GM19455 (cell line): ENCODE measurements around the gene DIPK1B.

Experiments used
- ATAC-seq: cut with Tn5 transposase; IDR thresholded peaks from one replicate; pipeline ENCODE4 v1.9.1; 2021; ENCODE audit not compliant: unreplicated experiment

Gene DIPK1B

DNA sequence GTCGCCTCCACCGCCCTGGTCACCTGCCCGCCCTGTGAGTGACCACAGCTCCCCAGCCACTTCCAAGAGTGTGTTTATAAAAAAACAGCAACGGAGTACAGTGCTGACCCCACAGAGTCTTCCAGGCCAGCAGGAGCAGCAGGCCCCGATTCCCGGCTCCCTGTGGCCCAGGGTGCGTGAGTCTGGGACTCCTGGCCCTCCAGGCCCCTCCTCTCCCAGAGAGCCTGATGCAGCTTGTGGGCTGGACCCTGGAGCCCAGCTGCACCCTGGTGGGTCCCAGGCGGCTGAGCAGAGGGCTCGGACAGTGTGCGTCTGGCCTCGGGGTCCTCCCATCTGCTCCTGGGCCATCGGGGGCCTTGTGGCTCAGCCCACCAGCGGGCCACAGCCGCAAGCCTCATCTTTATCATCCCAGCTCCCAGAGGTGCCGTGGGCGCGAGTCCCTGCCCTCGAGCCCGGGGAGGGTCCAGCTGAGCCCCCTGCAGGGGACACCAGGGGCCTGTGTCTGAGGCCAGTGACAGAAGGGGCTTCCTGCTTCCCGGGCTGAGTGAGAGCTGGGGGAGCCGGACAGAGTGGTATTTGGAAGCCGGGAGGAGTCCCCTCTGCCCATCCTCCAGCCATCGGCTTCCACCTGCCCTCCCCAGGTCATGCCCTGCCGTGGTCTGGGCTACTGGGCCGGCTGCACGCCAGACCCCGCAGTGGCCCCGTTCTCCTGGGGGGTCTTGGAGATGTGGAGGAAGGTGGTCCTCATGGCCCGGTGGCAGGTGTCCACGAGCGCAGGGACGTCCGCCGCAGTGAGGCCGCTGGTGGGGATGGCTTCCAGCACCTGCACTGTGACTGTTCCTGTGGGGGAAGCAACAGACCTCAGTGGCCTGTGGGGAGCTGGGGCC lies 39.0 kb upstream of the DIPK1B start:
- ATAC-seq = no peak

DNA sequence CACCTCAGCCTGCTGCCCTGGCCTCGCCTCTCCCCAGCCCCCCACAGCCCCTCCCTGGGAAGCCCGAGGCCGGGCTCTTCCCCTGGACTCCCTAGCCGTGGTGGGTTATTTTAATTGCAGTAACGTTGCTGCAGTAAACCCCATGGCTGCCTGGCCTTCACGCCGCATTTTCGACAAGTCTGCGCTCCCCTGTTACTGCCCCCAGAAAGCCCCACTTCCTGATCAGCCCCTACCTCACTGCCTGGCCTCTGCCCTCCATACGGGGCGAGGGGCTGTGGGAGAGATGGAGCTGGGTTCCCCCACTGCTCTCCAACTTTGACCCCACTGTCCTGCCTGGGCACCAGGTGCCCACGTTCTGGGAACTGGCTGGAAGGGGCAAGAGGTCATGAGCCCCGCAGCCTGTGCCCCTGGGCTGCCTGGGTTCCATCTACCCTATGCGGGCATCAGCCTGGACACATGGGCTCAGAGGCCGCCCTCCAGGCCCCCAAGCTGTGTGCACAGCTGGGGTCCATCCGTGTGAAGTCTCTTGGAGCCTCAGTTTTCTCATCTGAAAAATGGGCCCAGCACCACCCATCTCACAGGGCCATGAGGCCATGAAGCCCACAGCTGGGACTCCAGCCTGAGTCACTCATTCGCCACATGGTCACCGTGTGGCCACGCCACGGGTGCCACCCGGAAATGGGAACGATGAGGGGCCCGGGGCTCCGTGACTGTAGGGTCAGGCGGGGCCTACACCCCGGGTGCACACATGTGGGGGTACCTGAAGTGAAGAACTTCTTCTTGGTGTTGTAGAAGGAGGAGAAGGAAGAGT lies 38.2 kb upstream of the DIPK1B start:
- ATAC-seq = no peak

GRCh38 chr9:136674786-136675349 lies 37.5 kb upstream of the DIPK1B start:
- no peak for ATAC-seq

GRCh38 chr9:136675477-136676296 lies 36.7 kb upstream of the DIPK1B start:
- ATAC-seq = no peak

DNA sequence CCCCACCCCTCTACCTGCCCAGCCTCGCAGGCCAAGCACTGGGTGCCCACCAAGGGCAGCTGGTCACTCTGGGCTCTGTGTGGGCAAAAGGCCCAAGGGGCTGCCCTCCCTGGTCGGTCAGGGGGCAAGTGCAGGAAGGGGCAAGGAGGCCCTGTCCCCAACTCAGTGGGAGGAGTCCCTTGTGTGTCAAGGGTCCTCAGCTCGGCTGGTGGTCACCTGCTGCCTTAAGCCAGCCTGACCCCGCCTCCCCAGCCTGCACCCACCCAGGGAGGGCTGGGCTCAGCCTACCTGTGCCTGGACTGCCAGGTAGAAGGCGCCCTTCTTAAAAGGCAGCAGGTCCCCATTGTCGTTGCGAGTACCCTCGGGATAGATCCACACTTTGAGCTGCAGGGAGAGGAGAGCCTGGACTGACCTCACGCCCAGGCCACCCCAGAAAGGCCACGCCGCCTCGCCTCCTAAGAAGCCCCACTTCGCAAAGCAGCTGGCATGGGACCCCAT lies 36.0 kb upstream of the DIPK1B start:
- ATAC-seq = no peak

DNA sequence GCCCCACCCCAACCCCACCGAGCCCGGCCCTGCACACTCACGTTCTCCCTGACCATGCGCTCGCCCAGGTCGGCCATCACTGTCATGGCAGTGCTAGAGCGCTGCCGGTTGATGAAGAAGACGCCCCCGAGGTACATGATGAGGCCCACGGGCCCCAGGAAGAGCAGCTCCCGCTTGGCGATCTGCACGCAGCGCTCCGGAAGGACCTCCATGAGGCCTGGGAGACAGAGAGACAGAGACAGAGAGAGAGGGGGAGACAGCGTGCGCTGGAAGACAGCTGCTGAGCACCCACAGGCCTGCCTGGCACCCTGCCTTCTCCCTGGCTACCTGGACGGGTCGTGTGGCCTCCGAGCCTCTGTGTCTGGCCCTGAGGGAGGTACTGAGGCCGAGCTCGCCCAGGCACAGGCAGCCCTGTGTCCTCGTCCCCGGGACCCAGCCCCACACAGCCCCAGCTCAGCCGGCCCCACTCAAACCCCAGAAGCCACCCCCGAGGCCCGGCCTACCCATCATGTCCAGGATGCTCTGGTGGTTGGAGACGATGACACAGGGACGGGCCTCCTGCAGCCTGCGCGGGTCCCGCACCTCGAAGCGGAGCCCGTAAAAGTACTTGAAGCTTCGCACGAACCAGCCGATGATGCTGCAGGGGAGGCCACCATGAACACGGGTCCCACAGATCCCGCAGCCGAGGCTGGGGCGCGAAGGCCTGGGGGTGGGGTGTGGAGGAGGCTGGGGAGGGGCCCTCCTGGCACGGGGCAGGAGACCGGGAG lies 35.3 kb upstream of the DIPK1B start:
- no peak for ATAC-seq

DNA sequence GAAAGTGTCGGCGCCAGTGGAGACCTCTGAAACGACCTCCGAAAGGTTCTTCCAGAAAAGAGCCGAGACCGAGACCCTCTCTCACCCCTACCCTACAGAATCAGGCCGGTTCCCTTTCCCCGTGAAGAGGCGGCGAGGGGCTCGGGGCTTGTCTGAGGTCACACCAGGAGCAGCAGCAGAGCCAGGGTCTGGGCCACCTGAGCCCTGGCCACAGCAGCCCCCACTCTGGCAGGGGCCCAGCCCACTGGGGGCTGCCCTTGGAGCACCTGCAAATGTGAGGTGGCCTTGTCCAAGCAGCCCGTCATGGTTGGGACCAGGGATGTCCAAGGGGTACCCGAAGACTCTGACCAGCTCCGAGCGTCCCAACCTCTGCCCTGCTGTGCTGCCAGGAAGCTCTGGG lies 34.3 kb upstream of the DIPK1B start:
- no peak for ATAC-seq

GRCh38 chr9:136678624-136679023 lies 33.7 kb upstream of the DIPK1B start:
- ATAC-seq = no peak

DNA sequence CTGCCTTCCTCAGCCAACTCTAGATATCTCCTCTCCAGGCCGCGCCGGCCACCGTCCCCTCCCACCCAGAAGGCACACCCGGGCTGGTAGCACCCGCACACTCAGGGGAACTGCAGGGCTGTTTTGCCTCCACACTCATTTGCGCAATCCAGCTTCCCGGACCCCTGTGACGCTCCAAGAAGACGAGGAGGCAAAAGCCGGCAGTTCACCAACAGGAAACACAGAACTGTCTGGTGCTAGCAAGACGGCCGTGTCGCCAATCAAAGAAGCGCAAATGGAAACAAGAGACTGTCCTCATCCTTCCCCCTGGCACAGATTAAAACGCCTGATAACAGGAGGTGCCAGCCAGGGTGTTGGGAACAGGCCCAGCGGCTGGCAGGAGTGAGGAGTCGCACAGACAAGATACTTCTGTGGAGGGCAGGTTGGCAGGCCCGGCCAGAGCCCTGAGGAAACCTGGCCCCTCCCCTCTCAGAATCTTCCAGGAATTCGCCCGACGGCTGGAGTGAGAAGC lies 32.9 kb upstream of the DIPK1B start:
- ATAC-seq = no peak

- ATAC-seq = no peak
Measured at GRCh38 chr9:136681029-136681428, 31.3 kb upstream of the DIPK1B start.

DNA sequence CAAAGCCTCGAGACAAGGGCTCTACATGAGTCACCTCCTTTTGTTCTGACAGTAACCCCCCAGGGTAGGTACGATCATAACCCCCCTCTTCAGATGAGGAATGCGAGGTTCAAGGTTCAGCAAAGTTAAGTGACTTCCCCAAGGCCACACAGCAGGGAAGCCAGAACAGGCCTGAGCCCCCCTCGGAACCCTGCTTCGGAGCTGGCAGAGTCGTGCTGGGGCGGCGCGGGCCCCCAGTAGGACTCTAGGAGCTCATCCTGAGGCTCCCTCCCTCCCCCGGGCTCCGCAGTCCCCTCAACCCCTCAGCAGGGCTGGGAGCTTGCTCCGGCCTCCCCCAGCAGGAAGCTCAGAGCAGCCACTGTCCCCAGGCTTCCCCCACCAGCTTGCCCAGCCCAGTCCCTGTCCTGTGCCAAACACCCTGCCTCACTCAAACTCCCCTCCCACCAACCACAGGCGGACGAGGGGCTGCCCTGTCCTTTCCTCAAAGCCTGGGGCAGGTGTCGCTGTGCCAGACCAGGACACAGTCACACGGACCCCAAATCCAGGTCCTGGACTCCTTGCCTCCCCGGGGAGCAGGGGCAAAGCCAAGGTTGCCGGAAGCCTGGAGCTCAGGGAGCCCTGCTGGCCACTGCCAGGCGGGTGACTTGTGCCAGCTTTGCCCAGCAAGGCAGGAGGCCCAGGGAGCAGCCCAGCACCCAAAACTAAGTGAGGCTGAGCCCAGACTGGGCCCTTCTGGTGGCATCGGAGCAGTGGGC lies 30.2 kb upstream of the DIPK1B start:
- ATAC-seq = no peak

DNA sequence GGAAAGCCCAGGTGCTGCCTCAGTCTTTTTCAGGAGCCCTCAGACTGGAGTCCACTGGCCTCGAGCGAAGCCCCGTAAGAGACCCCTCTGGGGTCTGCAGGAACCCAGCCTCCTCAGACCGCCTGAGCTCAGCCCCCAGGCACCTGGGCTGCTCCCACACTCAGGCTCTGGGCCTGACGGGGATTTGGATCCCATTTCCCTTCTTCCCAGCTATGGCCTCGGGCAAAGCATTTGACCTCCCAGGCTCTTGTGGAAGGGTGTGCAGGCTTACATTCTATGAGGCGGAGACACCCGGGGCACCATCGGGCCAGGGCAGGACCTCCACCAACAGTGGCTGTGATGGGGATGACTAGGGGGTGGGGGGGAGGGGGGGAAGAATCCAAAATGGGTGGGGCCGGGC lies 29.7 kb upstream of the DIPK1B start:
- ATAC-seq = no peak

DNA sequence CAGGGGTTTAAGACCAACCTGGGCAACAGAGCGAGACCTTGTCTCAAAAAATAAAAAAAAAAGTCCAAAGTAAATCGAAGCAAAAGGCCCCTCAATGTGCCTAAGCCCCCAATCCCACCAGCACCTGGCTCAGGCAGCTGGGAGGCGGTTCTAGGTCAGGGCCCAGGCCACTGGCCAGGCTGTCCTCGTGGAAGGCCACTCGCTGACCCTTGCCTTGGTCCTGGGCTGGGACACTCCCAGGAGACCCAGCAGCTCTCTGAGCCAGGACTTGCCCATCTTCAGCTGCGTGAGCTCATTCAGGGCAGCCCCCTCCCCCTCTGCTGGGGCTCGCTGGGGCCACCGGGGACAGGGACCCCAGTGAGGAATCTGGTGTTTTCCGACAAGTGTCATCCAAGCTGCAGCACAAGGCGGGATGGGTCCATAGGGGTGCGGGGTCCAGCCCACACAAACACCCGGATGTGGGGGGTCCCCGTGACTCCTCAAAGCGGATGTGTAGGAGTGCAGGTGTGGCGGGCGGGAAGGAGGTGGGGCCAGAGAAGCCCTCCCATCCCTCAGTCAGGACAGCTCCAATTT lies 29.1 kb upstream of the DIPK1B start:
- no peak for ATAC-seq

GRCh38 chr9:136683755-136684154 lies 28.6 kb upstream of the DIPK1B start:
- no peak for ATAC-seq

DNA sequence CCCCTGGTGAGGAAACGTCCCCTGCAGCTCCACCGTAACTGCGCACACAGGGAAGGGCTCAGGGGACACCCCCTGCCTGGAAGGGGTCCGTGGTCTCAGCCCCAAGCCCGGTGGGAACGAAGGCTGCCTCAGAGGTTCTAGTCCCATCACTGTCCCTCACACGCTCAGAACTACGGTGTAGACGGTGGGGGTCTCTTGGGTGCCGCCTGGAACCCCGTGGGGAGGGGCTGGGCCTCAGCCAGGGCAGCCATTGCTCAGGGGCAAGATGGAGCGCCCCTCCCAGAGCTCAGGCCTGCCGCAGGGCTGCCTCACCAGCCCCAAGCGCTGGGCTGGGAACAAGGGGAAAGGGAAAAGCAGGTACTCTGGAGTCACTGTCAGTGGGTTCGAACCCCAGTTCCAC lies 28.0 kb upstream of the DIPK1B start:
- no peak for ATAC-seq

DNA sequence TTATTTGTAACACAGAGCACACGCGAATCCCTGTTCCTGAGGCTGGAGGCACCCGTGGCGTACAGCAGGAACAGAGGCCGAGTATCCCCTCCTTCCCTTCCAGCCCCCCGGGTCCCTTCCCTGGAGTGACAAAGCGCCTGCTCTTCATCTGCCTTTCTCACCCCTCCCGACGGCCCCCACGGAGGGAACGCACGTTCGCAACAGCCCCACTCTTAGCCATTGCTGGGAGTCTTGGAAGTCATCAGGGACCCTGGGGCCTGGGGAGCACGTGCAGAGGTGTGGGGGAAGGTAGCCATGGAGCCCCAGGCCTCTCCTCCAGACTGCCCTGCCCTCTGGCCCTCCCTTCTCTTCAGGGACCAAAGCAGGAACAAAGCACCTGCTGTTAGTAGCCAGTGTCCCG lies 27.6 kb upstream of the DIPK1B start:
- no peak for ATAC-seq

DNA sequence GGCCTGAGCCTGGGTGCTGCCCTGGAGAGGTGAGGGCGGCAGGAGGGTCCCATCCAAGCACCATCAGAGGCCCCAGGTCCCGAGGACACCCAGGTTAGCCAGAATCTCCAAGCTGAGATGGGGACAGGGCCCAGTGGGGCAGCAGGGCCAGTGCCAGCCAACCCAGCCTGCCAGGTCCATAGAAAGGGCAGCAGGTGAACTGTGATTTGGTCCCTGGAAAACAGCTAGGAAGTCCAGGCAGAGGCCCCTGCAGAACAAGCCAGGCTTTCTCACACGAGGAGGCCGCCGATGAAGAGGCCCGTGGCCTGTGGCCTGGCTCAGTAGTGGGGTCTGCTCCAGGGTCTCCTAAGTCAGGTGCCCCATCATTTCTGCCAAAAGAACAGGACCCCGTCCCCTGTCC lies 27.2 kb upstream of the DIPK1B start:
- no peak for ATAC-seq

DNA sequence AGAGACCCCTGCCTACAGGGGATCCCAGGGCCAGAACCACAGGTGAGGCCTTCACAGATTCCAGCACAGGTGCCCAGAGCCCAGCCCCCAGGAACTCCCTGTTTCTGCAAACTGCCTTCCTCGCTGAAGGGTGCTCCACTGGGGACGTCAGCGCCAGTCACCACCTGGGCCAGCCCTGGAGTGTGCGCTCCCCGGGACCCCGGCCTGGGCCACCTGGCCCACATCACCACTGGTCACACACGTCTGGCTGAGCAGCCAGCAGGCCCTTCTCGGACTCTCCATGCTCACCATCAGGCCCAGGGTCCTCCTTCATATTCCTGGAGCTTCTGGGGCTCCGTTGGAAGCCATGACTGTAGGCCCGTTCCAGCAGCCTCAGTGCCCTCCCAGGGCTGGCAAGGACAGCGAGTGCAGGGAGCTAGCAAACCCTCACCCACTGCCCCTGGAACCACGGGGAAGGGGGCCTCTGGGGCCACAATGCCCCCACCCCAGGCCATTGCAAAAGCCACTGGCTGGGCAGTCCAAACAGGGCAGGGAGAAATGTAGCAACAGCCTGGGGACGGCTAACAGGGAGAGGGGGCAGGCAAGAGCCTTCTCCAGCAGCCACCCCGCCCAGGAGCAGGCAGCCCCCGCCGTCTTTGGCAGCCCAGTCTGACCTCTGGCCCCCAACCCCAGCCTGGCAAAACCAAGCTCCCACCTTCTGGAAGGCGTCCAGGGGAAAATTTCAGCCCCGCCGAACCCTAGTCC lies 26.4 kb upstream of the DIPK1B start:
- no peak for ATAC-seq
